22Rv1 (cell line): ENCODE data around the gene ABTB2.

Experiments used
- ZFX ChIP-seq: fragments of 450-650 bp; IDR thresholded peaks from 2 replicates; pipeline ENCODE4 v1.6.1; 2017; ENCODE audit warnings: antibody characterized with exemption, borderline replicate concordance
- TF ChIP-seq, protein P1 (sequence below): fragments of 450-650 bp; IDR thresholded peaks from 2 replicates; pipeline ENCODE4 v1.5.1; 2017; ENCODE audit warnings: mild to moderate bottlenecking

- TF ChIP-seq, protein P1, sequence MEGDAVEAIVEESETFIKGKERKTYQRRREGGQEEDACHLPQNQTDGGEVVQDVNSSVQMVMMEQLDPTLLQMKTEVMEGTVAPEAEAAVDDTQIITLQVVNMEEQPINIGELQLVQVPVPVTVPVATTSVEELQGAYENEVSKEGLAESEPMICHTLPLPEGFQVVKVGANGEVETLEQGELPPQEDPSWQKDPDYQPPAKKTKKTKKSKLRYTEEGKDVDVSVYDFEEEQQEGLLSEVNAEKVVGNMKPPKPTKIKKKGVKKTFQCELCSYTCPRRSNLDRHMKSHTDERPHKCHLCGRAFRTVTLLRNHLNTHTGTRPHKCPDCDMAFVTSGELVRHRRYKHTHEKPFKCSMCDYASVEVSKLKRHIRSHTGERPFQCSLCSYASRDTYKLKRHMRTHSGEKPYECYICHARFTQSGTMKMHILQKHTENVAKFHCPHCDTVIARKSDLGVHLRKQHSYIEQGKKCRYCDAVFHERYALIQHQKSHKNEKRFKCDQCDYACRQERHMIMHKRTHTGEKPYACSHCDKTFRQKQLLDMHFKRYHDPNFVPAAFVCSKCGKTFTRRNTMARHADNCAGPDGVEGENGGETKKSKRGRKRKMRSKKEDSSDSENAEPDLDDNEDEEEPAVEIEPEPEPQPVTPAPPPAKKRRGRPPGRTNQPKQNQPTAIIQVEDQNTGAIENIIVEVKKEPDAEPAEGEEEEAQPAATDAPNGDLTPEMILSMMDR, result no peak
- TF ChIP-seq ZFX, result no peak
Measured at GRCh38 chr11:34250211-34250610, 107.6 kb downstream of the ABTB2 start.
